ENCODE results near the gene ARL6IP5. TPM values are rescaled to one million over a fixed set of nuclear protein-coding genes. Genes with fewer than 3 reads are reported as not detected.

The ARL6IP5 gene
- total RNA-seq, 1 experiment from 2014 or later: 30.0 TPM

- Histone ChIP-seq H3K4me3 (replicated peaks in 1 of 2; ENCODE audit: low read depth in 1 of 2, low read length in 2 of 2) (no peak overlapping the region), H3K79me2 (ENCODE audit: insufficient read depth, low read length) (no peaks in the 10 kb centered on the region), H3K4me1 (ENCODE audit: control insufficient read depth in 1 of 2, insufficient read depth in 2 of 2, low read length in 2 of 2) (peaks cover 0 to 8% of the 10 kb centered on the region in 2 experiments; a peak in 2 of 4 replicates), H2AFZ (ENCODE audit: low read depth, low read length, poor library complexity, severe bottlenecking) (no peak overlapping the region), H4K20me1 (ENCODE audit: insufficient read depth) (no peaks in the 10 kb centered on the region), H3K9ac (ENCODE audit: low read length) (no peak overlapping the region), H3K27ac (ENCODE audit: low read depth, low read length) (no peak overlapping the region), H3K9me2 (ENCODE audit: insufficient read depth) (no peaks in the 10 kb centered on the region), H3K27me3 (ENCODE audit: insufficient read depth, low read length) (no peaks in the 10 kb centered on the region), H3K9me3 (ENCODE audit: control insufficient read depth in 1 of 2, insufficient read depth in 1 of 2, low read depth in 1 of 2, low read length in 2 of 2) (no peaks in the 10 kb centered on the region), H3K4me2 (ENCODE audit: low read length) (no peak overlapping the region), H3K36me3 (ENCODE audit: control insufficient read depth in 1 of 2, insufficient read depth in 2 of 2, low read length in 2 of 2) (peaks cover 6 to 18% of the 10 kb centered on the region in 2 experiments; a peak in 2 of 4 replicates)
- RAD21 ChIA-PET (ENCODE audit: low non-redundant PET in 1 of 2, low total read pairs in 2 of 2, uncharacterized antibody in 2 of 2, unreplicated experiment in 2 of 2): no interaction called here
- intact Hi-C loops (cut with micrococcal nuclease): no loop called here
- DNase-seq (ENCODE audit: low read depth, low spot score): no peak
- BruUV-seq (replicated peaks): no TSS peak
- no peak for TF ChIP-seq POLR2AphosphoS5 (IDR thresholded peaks at IDR 0.05; ENCODE audit: low read depth, low read length)
- TF ChIP-seq EZH2phosphoT487 (IDR thresholded peaks at IDR 0.05; ENCODE audit: borderline replicate concordance): no peak
- TF ChIP-seq EGR1 (IDR thresholded peaks at IDR 0.05; ENCODE audit: low read depth): no peak
- TF ChIP-seq SP1 (IDR thresholded peaks at IDR 0.05; ENCODE audit: low read depth): no peak
- no peak for TF ChIP-seq JUND (IDR thresholded peaks at IDR 0.05)
- TF ChIP-seq ATF3 (IDR thresholded peaks at IDR 0.05): no peak
- no peak for TF ChIP-seq TCF7L2 (IDR thresholded peaks at IDR 0.05; ENCODE audit: borderline replicate concordance, extremely low read depth, insufficient read depth, insufficient read length)
- no peak for TF ChIP-seq POLR2A (IDR thresholded peaks at IDR 0.05; ENCODE audit: borderline replicate concordance, extremely low read depth, insufficient read depth, insufficient read length)
- no peak for TF ChIP-seq CBX3 (IDR thresholded peaks at IDR 0.05; ENCODE audit: low read depth)
- no peak for TF ChIP-seq RAD21 (IDR thresholded peaks at IDR 0.05; ENCODE audit: low read depth)
- no peak for TF ChIP-seq SIN3A (IDR thresholded peaks at IDR 0.05; ENCODE audit: low read depth)
- TF ChIP-seq SRF (IDR thresholded peaks at IDR 0.05; ENCODE audit: low read depth): no peak
- no peak for TF ChIP-seq ZBTB33 (IDR thresholded peaks at IDR 0.05; ENCODE audit: extremely low read depth, insufficient replicate concordance, low read length)
- TF ChIP-seq ELF1 (IDR thresholded peaks at IDR 0.05; ENCODE audit: borderline replicate concordance, low read depth): no peak
- TF ChIP-seq YY1 (IDR thresholded peaks at IDR 0.05; ENCODE audit: extremely low read depth, insufficient replicate concordance, low read depth, low read length): no peak
- no peak for TF ChIP-seq REST (IDR thresholded peaks at IDR 0.05; ENCODE audit: low read depth)
- TF ChIP-seq CEBPB (IDR thresholded peaks at IDR 0.05; ENCODE audit: low read depth): no peak
- TF ChIP-seq ZFX (IDR thresholded peaks at IDR 0.05): no peak
- no peak for TF ChIP-seq EZH2 (IDR thresholded peaks at IDR 0.05)
- POLR2A ChIA-PET: no interaction called here
- ATAC-seq: no peak
- CTCF ChIA-PET: no interaction called here
Observed at GRCh38 chr3:69066121-69066520, 18.6 kb upstream of the ARL6IP5 start.

Data from HCT116 (cell line).